Calu3 (cell line): Measurements from ENCODE around the gene ADD3. TPM values are rescaled to one million over a fixed set of nuclear protein-coding genes. Genes with fewer than 3 reads are reported as not detected.

Experiments
- BruUV-seq: library from RNA; stranded (reverse); fragments of 400-500 nt; replicated peaks from 2 replicates; lab custom pipeline; 2021; lab: Mats Ljungman, UMichigan
- CTCF ChIA-PET: fragments of 300-600 bp; sonication (Branson Sonifier 250); formaldehyde crosslinking; loops from one replicate; lab custom pipeline; 2022; ENCODE audit warnings: antibody characterized with exemption; lab: Charles Lee
- DNase-seq: peaks from one replicate; pipeline ENCODE4 v3.0.0; 2022
- H3K27ac Mint-ChIP-seq: one replicate; pipeline ENCODE4 v1.8.0; 2022; ENCODE audit warnings: mixed read lengths; ENCODE audit not compliant: unreplicated experiment
- H3K27me3 Mint-ChIP-seq: one replicate; pipeline ENCODE4 v1.8.0; 2022; ENCODE audit warnings: mixed read lengths; ENCODE audit not compliant: unreplicated experiment
- H3K36me3 Mint-ChIP-seq: one replicate; pipeline ENCODE4 v1.8.0; 2022; ENCODE audit warnings: mild to moderate bottlenecking, moderate library complexity, mixed read lengths; ENCODE audit not compliant: insufficient read depth, unreplicated experiment
- H3K4me1 Mint-ChIP-seq: one replicate; pipeline ENCODE4 v1.8.0; 2022; ENCODE audit warnings: mild to moderate bottlenecking, low read depth, mixed read lengths; ENCODE audit not compliant: unreplicated experiment
- H3K4me3 Mint-ChIP-seq: one replicate; pipeline ENCODE4 v1.8.0; 2022; ENCODE audit warnings: mild to moderate bottlenecking, low read depth, moderate library complexity, mixed read lengths; ENCODE audit not compliant: unreplicated experiment
- H3K9me3 Mint-ChIP-seq: one replicate; pipeline ENCODE4 v1.8.0; 2022; ENCODE audit warnings: low read depth, mixed read lengths; ENCODE audit not compliant: unreplicated experiment
- intact Hi-C: fragments of 100-400 bp; cut with micrococcal nuclease; formaldehyde crosslinking; loops from one replicate; pipeline ENCODE4 v1.10.0; 2022; ENCODE audit not compliant: unreplicated experiment
- total RNA-seq: library from RNA; stranded (reverse); gene quantifications from 2 replicates; pipeline ENCODE4 v1.2.3, GENCODE V29; 2022
- TF ChIP-seq, protein P1 (sequence below): fragments of 200-600 bp; IDR thresholded peaks from one replicate; pipeline ENCODE4 v1.8.0; 2022; ENCODE audit warnings: antibody characterized with exemption; ENCODE audit not compliant: unreplicated experiment

ADD3 gene
- total RNA-seq, 1 experiment from 2014 or later: 64.4 TPM

DNA sequence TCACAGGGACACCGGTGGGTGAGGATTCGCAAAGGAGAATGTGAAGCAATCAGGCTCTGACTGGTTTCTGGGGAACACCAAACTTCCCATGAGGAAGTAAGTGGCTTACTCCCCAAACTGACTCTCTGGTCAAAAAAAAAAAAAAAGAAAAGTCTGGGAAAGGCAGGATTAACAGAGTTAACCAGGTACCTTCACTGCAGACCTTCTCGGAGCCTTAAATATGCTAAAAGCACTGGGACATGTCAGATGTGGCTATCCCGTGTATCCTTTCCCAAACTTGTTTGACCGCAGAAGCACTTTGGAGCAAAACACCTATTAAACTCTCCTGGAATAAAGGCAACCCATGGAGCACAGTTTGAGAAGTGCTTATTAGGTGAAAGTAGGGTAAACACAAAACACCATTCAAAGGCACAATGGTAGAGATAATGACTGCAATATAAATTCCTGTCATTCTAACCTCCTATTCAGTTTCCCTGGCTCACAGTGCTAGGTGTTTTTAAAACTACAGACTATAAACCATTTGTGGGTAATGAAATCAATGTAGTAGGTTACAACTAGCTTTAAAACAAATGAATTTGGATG is 155.5 kb downstream of the ADD3 start:
- DNase-seq: no peak
- no TSS peak for BruUV-seq
- Mint-ChIP-seq H3K4me3 (no peak overlapping the region), H3K27me3 (peaks cover 15% of the 10 kb centered on the region), H3K36me3 (no peaks in the 10 kb centered on the region), H3K9me3 (no peaks in the 10 kb centered on the region), H3K27ac (no peak overlapping the region), H3K4me1 (no peaks in the 10 kb centered on the region)
- intact Hi-C loops: no loop called here
- TF ChIP-seq, protein P1, sequence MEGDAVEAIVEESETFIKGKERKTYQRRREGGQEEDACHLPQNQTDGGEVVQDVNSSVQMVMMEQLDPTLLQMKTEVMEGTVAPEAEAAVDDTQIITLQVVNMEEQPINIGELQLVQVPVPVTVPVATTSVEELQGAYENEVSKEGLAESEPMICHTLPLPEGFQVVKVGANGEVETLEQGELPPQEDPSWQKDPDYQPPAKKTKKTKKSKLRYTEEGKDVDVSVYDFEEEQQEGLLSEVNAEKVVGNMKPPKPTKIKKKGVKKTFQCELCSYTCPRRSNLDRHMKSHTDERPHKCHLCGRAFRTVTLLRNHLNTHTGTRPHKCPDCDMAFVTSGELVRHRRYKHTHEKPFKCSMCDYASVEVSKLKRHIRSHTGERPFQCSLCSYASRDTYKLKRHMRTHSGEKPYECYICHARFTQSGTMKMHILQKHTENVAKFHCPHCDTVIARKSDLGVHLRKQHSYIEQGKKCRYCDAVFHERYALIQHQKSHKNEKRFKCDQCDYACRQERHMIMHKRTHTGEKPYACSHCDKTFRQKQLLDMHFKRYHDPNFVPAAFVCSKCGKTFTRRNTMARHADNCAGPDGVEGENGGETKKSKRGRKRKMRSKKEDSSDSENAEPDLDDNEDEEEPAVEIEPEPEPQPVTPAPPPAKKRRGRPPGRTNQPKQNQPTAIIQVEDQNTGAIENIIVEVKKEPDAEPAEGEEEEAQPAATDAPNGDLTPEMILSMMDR: no peak
- CTCF ChIA-PET: no interaction called here

DNA sequence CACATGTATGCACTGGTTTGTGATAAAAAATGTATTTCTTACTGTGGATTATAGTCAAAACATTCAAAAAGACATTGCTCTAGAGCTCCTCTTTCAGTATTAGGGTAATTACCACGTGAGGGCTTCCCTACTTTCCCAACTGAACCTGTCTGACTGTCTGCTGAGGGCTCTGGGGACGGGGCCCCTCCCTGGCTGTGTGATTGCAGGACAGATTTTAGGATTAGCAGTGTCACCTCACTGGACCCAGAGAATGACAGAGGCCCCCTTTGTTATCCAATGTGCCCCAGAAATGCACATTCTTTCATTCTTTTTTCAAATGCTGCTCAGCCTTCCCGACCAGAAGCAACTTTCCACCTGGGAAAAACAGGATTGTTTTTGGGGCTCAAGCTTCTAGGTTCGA is 156.1 kb downstream of the ADD3 start:
- no peaks in the 10 kb centered on the region for H3K36me3 Mint-ChIP-seq
- H3K27ac Mint-ChIP-seq: no peak overlapping the region
- H3K4me1 Mint-ChIP-seq: no peaks in the 10 kb centered on the region
- CTCF ChIA-PET: no interaction called here
- no peaks in the 10 kb centered on the region for H3K9me3 Mint-ChIP-seq
- peaks cover 20% of the 10 kb centered on the region for H3K27me3 Mint-ChIP-seq
- BruUV-seq: no TSS peak
- no peak for DNase-seq
- TF ChIP-seq, protein P1: no peak
- no peak overlapping the region for H3K4me3 Mint-ChIP-seq
- intact Hi-C loops: no loop called here

DNA sequence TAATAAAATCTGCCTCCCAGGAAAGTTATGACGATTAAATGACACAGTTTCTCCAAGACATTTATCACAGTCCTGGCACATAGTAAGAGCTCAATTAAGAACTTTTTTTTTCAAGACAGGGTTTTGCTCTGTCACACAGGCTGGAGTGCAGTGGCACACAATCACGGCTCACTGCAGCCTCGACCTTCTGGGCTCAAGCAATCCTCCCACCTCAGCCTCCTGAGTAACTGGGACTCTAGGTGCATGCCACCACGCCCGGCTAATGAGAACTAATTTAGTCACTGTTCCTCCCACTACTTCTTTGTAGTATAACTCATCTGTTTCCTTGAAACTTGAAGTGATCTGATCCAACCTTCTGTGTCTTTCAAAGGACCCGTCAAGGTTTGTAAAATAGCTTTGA is 157.5 kb downstream of the ADD3 start:
- no peak for DNase-seq
- intact Hi-C loops: no loop called here
- BruUV-seq: no TSS peak
- TF ChIP-seq, protein P1: no peak
- H3K4me1 Mint-ChIP-seq: no peaks in the 10 kb centered on the region
- H3K9me3 Mint-ChIP-seq: no peaks in the 10 kb centered on the region
- no peak overlapping the region for H3K4me3 Mint-ChIP-seq
- H3K27me3 Mint-ChIP-seq: peaks cover 24% of the 10 kb centered on the region
- CTCF ChIA-PET: interaction anchor here (0.6 kb wide), 1 partner anchor 24 kb away, joined by 4 read pairs; no protein-coding TSS in a partner anchor
- no peaks in the 10 kb centered on the region for H3K36me3 Mint-ChIP-seq
- no peak overlapping the region for H3K27ac Mint-ChIP-seq

DNA sequence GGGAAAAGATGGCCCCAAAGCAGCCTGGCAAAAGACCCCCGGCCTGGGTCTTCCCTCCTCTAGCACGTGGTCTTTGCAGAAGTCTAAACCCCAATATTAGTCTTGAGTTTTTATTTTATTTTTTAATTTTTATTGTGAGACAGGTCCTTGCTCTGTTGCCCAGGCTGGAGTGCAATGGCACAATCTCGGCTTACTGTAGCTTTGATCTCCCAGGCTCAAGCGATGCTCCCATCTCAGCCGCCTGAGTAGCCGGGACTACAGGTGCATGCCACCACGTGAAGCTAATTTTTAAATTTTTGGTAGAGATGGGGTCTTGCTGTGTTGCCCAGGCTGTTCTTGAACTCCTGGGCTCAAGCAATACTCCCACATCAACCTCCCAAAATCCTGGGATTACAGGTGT is 159.4 kb downstream of the ADD3 start:
- CTCF ChIA-PET: interaction anchor here (0.6 kb wide), 1 partner anchor 263 kb away, joined by 3 read pairs; no protein-coding TSS in a partner anchor
- DNase-seq: no peak
- Mint-ChIP-seq H3K36me3 (no peaks in the 10 kb centered on the region), H3K27me3 (peaks cover 26% of the 10 kb centered on the region), H3K27ac (no peak overlapping the region), H3K4me1 (no peaks in the 10 kb centered on the region), H3K9me3 (no peaks in the 10 kb centered on the region), H3K4me3 (no peak overlapping the region)
- no TSS peak for BruUV-seq
- TF ChIP-seq, protein P1: no peak
- intact Hi-C loops: no loop called here
